NCI-H1105 treated with DMSO at 0.1 percent for 48 hours (cell line): ENCODE data around the gene TRIML1.
"Not testable (repeated sequence)": the region's sequence is repeated elsewhere in the genome, so short reads cannot be mapped to it uniquely, and the experiment has no call there.

Experiments
- DNase-seq: peaks from one replicate; lab custom pipeline; 2025; lab: John Stamatoyannopoulos, UW

TRIML1 gene

DNA sequence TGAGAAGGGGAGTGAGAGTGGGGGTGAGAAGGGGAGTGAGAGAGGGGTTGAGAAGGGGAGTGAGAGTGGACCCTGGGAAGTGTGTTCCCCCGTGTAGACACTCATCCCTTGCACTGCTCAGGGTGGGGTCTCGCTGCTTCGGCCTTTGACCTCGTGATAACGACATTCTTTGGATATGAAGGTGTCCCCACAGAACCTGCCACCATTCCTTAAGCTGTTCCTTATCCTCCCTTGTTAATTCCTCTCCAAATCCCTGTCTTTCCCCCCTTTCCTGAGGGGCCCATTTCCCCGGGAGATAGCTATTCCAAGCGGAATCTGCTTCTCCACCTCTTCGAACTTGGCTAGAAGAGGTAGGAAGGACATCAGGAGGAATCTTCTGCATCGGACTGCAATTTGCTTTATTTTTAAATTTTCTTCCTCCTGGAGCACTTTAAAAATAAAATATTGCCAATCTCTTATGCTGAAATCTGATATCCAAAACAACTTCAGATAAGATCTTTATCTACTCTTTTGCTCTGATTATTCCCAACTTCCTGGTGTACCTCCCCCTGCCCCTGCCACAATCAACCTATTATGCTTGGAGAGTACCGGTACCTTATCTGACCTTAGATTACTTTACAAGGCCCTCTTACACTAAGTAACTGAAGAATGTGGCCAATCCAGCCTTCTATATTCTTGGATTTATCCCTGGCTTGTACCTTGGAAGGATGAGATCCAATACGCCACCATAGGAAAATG lies 15.6 kb downstream of the TRIML1 start:
- DNase-seq: no peak

DNA sequence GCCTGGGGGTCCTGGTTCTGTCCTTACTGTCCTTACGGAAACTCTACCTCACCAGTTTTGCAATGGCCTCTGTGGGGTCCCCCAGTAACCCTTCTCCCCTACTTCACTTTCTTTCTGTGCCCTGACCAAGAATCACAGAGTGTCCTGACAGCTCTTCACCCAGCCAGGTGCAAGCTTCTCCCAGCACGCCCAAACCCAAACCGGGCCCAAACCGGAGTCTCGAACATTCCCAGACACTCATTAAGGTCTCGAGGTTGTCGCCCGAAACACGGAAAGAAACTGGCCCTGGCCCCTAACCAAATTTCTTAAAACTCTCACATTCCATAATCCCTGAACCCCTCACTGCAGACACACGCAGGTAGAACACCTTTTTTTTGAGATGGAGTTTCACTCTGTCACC lies 19.1 kb downstream of the TRIML1 start:
- DNase-seq: no peak

DNA sequence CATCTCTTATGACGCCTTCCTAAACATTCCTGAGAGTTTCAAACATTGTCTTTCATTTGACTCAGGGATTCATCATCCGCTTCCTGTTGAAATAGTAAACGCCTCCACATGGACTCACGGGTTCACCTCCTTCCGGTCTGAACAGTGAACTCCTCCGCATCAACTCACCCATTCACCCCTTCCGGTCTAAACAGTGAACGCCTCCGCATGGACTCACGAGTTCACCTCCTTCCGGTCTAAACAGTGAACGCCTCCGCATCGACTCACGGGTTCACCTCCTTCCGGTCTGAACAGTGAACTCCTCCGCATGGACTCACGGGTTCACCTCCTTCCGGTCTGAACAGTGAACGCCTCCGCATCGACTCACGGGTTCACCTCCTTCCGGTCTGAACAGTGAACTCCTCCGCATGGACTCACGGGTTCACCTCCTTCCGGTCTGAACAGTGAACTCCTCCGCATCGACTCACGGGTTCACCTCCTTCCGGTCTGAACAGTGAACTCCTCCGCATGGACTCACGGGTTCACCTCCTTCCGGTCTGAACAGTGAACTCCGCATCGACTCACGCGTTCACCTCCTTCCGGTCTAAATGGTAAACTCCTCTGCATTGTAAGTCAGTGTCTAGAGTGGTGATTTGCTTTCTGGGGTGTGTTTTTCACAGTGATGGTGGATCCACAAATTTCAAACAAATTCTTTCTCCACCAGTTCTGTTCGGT lies 20.4 kb downstream of the TRIML1 start:
- DNase-seq: not testable (repeated sequence)

DNA sequence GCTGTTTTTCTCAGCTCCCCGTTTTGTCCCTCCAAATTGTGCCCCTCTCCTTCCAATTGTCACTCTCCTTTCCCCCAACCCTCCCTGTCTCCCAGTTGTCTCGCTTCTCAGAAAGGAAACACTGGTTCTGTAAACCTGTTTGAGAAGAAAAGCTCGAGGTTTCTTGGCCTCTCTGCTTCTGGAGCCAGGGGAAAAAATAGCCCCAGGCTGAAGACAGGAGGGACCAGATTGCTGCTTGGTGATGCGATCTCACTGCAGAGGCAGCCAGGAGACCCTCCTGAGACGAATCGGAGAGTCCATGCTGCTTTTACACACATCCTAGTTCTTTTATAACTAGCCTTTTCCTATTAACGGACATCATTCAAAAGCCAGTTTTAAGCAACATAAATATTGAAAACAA lies 21.2 kb downstream of the TRIML1 start:
- no peak for DNase-seq

DNA sequence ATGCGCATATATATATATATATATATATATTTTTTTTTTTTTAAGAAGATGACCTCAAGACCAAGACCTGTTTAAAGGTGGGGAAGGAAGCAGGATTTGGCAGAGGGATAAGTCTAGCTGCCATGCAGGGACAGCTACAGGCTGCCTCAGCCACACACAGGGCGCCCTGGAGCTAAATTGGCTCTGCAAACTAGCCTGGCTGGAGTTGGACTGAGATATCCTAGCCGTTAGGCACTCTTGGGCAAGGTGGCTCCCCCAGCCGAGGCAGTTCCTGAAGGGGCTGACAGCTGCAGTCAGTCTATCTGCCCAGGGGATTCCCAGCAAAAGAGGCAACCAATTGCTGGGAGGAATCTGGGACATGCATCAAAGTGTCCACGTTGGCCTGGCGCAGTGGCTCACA lies 21.9 kb downstream of the TRIML1 start:
- DNase-seq: no peak

DNA sequence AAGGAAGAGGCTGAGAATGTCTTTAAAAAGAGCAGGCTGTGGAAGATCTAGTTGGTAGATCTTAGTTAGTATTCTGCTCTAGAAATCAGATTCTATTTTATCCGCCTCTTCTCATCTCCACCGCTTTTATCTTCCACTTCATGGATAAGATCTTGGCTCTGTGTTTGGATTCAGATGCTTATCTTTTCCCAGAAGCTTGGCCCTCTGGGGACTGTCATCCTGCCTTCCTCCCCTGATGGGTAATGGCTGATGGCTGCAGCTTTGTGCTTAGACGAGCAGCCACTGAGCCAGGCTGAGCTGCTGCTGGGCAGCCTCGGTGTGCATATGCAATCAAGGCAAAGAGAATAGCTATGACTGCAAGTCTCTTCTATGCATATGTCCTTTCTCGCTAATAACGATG lies 23.5 kb downstream of the TRIML1 start:
- DNase-seq: no peak

DNA sequence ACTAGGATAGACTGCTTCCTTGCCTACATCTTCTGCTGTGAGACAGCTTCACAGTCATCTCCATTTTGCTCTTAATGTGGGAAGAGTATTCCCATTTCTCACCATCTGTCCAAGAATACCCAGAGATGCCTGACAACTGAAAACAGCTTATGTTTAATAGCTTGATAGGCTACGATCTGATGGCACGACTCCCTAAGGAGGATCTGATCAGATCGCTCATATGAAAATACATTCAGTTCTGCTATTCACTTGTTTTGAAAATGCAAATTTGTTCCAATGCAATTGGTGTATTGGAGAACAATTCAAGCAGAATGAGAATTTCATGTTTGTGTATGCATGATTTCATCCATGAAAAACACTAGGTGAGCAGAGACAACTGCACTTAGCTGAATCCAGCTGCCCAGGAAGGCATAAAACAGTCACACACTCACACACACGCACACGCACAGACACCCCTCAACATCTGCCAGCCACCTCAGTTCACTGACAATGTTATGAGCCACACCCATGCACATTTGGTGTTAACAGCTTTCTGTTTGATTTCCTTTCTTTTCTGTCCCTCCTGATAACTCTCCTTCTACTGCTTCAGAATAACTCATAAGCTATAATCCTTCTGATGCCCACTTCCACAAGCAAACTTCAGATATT lies 29.6 kb downstream of the TRIML1 start:
- DNase-seq: no peak

DNA sequence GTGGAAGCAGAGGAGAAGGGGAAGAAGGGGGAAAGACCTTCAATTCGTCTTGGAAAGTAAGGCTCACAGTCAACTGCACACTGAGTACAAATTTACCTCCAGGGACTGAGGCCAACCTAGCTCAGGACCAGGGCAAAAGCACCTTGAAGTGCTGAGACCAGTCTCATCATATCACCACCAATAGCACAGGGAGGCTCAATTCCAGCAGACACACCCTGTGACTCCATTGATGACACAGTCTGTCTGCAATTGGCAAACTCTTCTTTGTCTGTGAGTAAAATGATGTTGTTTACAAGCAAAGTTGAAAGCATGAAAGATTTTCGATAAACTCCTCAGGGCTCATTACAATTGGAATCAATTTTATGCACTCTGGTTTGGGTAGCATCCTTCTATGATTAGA lies 32.3 kb downstream of the TRIML1 start:
- no peak for DNase-seq

DNA sequence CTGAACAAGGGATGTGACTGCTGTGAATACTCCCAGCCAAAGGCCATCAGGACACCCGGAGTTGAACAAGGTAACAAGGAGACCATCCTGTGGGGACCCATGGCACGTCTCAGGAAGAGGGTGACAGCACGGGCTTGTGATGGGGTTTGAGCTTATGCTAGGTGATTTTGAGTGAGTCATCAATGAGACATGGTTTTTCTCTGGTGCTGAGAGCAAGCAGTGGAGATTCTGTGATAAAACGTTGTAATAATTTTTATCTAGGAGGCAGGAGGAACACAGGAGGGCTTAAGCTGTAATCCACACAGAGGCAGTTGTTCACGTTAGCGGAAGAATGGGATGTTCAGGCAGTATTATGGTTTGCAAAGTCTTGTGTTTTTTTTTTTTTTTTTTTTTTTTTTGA lies 36.0 kb downstream of the TRIML1 start:
- no peak for DNase-seq

DNA sequence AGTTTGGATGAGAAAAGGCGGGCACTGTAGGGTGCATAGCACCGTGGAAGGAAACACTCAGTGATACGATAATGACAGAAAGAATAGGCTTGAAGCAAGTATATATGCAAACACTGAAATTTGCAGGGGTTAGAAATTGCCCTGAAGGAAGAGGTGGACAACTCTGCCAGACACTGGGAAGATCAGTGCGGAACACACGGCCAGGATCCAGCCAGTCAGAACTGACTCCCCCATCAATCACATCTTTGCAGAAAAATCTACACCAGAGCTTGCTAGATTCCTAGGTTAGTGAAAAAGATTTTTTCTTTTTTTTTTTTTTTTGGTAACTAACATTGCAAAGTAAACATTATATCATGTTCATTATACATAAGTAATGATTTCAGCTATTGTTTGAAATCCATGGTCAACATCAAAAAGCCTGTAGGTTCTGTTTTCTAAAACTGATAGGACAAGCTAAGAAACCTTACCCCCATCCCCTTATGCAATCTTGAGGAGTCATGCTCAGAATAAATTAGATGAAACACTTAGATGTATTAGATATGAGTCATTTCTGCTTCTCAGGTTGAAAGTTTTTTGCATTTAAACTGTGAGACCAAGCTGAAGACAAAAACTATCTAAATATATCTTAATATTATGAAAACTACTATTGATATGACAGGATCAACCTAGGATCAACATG lies 38.9 kb downstream of the TRIML1 start:
- no peak for DNase-seq

DNA sequence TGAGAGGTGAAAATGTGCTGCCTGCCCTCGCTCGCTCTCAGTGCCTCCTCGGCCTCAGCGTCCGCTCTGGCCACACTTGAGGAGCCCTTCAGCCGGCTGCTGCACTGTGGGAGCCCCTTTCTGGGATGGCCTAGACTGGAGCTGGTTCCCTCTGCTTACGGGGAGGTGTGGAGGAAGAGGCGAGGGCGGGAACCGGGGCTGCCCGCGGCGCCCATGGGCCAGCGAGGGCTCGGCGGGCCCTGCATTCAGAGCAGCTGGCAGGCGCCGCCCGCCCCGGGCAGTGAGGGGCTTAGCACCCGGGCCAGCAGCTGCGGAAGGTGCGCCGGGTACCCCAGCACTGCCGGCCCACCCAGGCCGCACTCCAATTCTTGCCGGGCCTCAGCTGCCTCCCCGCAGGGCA lies 39.6 kb downstream of the TRIML1 start:
- DNase-seq: no peak

DNA sequence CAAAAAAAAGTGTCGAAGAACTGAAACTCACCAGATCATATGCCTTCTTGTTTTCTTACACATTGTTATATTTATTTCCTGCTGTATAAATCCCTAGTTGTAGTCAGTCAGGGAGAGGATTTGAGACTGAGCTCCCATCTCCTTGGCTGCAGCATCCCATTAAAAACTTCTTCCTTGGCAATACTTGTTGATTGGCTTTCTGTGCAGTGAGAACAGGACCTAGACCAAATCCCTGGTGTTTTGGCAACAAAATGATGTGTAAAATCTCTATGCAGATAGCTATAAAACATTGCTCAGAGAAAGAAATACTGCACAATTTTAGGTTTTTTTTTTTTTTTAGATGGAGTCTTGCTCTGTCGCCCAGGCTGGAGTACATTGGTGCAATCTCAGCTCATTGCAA lies 47.9 kb downstream of the TRIML1 start:
- no peak for DNase-seq

DNA sequence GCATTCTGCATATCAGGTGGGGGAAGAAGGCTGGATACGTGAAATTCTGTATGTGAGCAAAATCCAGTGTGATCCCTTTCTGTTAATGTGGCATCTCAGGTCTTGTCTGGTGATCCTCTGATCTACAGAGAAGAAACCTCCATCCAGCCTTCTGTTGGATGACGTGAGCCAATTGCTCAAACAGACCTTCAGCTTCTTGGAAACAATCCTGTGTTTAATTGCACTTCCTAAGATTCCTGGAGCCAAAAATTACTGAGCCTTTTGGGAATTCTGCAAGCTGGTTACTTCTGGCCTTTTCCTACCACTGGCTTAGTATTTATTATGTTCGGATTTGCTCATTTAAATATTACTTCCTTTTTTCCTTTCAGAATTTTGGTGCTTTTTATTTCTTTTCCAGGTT lies 51.2 kb downstream of the TRIML1 start:
- DNase-seq: no peak

DNA sequence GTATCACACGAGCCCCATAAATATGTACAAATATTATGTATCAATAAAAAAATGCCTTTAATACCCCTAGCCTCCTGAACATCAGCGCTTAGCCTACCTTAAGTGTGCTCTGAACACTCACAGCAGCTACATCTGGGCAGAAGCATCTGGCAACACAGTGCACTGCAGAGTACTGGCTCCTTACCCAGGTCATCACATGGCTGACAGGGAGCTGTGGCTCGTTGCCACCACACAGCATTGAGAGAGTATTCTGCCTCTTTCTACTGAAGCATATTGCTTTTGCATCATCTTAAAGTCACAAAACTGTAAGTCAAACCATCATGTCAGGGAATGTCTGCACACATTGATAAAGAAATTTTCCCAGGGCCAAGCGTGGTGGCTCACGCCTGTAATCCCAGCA lies 55.2 kb downstream of the TRIML1 start:
- no peak for DNase-seq

DNA sequence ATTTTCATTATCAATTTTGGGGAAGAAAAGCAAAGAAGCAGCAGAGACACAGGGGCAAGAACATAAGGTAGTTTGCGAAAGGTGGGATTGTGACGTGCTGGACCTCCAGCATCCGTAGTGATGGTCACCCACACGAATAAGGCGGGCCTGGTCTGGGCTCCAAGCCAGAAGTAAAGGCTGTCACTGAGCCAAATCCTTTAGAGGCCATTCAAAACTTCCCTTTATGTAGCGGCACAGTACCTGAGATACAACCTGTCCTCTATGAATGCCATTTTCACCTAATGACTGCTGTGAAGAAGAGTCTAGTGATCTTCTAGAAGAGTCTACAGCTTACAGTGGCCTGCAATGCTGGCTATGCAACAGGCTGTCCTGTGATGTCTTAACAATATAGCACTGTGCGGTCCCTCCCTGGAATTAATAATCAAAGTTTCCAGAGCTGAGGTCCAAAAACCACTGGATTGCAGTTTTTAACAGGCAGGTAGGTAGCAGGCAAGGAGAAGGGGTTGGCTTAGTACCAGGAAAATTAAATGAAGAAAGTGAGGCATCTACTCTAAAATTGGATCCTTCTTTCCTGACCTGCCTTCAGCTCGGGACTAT lies 56.2 kb downstream of the TRIML1 start:
- DNase-seq: no peak

DNA sequence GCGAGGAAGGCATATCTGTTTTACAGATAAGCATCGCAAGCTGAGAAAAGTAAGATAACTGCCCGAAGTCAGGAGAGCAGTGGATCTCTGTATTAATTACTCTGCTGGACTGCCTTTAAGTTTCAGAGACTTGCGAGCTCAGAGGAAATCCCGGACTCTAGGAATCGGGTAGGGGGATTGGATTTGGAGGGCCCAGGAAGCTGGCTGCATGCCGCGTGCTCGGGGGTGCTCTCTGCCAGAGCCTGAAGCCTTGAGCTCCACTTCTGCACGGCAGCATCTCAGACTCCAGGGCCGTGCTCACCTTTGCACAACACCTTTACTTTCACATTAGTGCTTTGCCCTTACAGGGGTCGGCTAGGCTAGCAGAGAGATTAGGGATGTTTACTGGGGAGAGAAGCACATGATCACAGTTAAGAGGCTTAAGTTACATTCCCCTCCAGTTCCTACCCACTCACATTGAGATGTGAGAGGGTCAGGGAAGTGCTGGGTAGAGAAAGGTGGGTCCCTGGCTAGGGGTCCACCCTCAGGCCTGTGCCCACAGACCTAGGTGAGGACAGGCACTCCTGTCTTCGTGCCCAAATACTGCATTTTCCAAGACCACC lies 57.0 kb downstream of the TRIML1 start:
- DNase-seq: no peak
